ENCODE measurements around the gene SPAG5.

SPAG5 gene, protein sequence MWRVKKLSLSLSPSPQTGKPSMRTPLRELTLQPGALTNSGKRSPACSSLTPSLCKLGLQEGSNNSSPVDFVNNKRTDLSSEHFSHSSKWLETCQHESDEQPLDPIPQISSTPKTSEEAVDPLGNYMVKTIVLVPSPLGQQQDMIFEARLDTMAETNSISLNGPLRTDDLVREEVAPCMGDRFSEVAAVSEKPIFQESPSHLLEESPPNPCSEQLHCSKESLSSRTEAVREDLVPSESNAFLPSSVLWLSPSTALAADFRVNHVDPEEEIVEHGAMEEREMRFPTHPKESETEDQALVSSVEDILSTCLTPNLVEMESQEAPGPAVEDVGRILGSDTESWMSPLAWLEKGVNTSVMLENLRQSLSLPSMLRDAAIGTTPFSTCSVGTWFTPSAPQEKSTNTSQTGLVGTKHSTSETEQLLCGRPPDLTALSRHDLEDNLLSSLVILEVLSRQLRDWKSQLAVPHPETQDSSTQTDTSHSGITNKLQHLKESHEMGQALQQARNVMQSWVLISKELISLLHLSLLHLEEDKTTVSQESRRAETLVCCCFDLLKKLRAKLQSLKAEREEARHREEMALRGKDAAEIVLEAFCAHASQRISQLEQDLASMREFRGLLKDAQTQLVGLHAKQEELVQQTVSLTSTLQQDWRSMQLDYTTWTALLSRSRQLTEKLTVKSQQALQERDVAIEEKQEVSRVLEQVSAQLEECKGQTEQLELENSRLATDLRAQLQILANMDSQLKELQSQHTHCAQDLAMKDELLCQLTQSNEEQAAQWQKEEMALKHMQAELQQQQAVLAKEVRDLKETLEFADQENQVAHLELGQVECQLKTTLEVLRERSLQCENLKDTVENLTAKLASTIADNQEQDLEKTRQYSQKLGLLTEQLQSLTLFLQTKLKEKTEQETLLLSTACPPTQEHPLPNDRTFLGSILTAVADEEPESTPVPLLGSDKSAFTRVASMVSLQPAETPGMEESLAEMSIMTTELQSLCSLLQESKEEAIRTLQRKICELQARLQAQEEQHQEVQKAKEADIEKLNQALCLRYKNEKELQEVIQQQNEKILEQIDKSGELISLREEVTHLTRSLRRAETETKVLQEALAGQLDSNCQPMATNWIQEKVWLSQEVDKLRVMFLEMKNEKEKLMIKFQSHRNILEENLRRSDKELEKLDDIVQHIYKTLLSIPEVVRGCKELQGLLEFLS

DNA sequence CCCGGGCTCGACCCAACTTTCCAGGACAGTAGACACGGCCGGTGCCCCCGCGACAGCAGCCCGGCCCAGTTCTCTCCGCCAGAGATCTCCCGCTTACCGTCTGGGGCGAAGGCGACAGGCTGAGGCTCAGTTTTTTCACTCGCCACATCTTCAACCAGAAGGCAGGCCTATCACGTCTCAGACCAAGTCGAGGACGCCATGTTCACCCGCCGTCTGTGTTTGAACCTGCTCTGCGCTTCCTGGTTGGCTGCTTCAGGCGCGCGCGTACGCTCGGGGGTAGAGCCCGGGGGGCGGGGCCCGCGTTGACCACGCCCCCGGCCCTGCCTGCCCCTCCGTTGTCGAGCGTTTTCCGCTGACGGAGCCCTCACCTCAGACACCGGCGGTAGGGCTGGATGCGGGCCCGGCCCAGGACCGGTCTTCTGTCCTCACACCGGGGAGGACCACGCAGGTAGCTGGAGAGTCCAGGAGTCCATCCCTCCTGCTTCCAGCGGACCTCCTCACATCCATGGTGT is at the start of gene SPAG5:
Gene SPAG5, minus strand, starts transcription at position 227 of the 512 bp plus-strand sequence. Its CDS starts 79 bp downstream, at position 148.
- peak; percentile 94 for DNase-seq (ENCODE audit: low read depth)
- TF ChIP-seq, protein P1, sequence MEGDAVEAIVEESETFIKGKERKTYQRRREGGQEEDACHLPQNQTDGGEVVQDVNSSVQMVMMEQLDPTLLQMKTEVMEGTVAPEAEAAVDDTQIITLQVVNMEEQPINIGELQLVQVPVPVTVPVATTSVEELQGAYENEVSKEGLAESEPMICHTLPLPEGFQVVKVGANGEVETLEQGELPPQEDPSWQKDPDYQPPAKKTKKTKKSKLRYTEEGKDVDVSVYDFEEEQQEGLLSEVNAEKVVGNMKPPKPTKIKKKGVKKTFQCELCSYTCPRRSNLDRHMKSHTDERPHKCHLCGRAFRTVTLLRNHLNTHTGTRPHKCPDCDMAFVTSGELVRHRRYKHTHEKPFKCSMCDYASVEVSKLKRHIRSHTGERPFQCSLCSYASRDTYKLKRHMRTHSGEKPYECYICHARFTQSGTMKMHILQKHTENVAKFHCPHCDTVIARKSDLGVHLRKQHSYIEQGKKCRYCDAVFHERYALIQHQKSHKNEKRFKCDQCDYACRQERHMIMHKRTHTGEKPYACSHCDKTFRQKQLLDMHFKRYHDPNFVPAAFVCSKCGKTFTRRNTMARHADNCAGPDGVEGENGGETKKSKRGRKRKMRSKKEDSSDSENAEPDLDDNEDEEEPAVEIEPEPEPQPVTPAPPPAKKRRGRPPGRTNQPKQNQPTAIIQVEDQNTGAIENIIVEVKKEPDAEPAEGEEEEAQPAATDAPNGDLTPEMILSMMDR (IDR thresholded peaks at IDR 0.05; ENCODE audit: insufficient read depth, low read depth, low read length, missing control alignments), result no peak
- H3K4me3 ChIP-seq (ENCODE audit: low read length), result peak within 1 kb of the TSS; percentile 68

DNA sequence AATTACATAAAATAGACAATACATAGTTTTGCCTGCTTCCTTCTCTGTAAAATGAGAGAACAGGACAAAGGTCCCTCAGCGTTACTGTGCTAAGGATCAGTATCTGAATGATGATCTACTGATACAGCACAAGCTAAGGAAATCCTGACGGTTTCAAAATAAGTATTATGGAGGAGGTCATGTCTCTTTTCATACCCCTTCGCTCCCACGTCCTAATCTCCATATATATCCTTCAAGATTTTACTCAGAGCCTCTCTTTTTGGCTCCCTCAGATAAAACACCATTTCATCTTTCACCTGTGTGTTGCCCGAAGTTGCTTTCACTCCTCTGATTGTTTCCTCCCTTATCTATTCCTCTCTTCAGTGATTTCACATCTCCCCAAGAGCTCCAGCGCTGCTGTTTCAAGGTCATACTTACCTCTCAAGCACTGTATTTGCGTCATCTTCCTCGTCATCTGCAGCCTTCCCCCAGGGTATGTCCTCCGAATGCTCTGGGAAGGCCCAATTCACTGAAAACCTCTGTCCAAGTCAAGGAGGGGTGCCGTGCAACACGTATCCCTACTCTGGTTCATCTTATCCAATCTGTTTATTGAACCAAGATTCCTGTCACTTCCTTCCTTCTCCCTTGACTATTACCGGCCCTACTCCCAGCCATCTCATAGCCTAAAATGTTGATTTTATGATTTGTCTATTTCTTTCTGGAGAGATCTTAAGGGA is 47.4 kb upstream of the SPAG5 start:
- H3K4me3 ChIP-seq (ENCODE audit: low read length), result no peak overlapping the region
- TF ChIP-seq, protein P1 (IDR thresholded peaks at IDR 0.05; ENCODE audit: insufficient read depth, low read depth, low read length, missing control alignments), result no peak
- DNase-seq (ENCODE audit: low read depth), result no peak

DNA sequence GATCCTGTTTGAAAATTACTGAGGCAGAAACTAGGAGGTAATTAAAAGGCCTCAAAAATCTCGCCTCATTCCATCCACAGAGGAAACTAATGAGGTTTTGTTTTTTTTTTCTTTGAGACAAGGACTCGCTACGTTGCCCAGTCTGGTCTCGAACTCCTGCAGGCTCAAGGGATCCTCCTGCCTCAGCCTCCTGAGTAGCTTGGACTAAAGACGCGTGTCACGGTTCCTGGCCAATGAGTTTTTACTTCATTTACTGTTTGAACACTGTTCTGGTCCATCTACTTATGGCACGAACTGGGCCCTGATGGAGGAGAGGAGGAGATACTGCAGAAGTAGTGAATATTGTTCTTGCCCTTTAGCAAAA is 46.7 kb upstream of the SPAG5 start:
- TF ChIP-seq, protein P1 (IDR thresholded peaks at IDR 0.05; ENCODE audit: insufficient read depth, low read depth, low read length, missing control alignments), result no peak
- DNase-seq (ENCODE audit: low read depth), result no peak
- peak overlapping the region; percentile 67 for H3K4me3 ChIP-seq (ENCODE audit: low read length)

DNA sequence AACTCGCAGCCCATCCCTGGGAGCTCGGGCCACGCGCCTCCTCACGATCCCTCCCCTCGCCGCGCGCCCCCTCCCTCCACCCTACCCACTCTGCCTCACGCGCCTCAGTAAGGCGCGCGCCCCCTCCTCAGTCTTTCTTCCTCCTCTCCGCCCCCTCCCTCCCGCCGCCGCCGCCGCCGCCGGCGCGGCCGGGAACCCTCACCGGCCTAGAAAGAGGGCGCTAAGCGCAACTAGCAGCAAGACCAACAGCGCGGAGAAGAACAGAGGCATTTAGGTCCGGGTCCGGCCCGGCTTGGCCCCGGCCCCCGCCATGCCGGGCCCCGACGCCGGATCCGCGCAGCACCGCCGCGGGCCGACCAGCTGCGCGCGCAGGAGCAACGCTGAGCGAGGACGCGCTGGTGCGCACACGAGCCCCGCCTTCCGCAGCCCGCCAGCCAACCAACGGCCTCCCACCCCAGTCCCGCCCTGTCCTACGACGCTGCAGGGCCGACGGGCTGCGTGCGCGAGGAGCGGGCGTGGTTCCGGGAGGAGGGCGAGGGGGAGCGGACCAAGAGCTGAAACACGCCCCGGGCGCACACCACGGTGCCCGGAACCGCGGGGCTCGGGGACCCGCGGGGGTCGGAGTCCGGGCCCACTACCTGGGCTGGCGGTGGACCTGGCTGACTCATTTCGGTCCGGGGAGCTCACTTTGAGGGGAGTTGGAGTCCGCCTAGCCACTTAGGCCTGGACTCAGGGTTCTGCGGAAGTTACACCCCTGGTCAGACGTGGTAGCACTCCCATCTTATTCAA is 46.2 kb upstream of the SPAG5 start, which contains the start of gene BLTP2:
Gene BLTP2, minus strand, starts transcription at position 372 of the 789 bp plus-strand sequence. Its CDS starts 102 bp downstream, at position 270.
- peak; percentile 97 for DNase-seq (ENCODE audit: low read depth)
- H3K4me3 ChIP-seq (ENCODE audit: low read length), result peak within 1 kb of the TSS; percentile 87
- TF ChIP-seq, protein P1 (IDR thresholded peaks at IDR 0.05; ENCODE audit: insufficient read depth, low read depth, low read length, missing control alignments), result no peak

DNA sequence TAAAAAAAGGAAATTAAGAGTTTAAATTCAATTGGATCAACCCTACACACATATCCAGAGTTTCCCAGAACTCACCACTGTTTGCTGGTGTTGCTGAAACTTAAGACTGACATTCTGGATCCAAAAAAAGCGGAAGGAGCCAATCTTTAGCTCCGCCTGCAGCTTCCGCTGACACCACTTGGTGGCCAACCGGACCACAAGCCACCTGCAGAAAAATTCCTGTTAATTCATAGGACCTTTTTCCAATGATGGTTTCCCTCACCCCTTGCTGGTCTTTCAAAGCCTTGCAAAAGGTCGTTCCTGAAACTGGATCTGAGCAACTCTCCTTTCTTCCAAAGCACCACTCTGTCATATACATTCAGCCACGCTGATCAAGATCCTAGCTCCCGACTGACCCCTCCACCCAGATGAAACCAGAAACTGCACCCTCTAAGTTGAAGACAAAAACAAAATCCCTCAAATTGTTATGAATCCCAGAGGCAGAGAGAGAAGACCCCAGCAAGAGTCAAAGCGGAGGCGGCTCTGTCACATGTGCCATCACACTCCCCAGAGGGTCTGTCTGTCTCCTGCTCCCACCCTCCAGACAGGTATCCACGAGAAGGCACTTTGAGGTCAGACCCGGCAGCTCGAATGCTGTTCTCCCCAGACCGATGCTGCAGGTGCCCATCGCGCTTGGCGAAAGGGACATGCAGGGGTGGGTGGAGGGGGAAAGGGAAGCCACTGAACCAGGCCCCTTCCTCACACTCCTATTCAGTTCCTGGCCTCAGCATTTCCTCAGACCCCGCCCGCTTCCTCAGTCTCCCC is 45.4 kb upstream of the SPAG5 start:
- TF ChIP-seq, protein P1 (IDR thresholded peaks at IDR 0.05; ENCODE audit: insufficient read depth, low read depth, low read length, missing control alignments), result peak; percentile 64
- peak; percentile 58 for DNase-seq (ENCODE audit: low read depth)
- peak overlapping the region; percentile 87 for H3K4me3 ChIP-seq (ENCODE audit: low read length)

Measured in epithelial cell of esophagus (primary cell).